Neural progenitor cell (in vitro differentiated cells): ENCODE data around the gene ACCS.

Experiments used
- EZH2 ChIP-seq: fragments of 200-600 bp; sonication (generic); IDR thresholded peaks from 2 replicates; pipeline ENCODE4 v1.6.1; 2017; ENCODE audit warnings: antibody characterized with exemption, mild to moderate bottlenecking, moderate library complexity
- EZH2phosphoT487 ChIP-seq: fragments of 200-600 bp; sonication (generic); IDR thresholded peaks from 2 replicates; pipeline ENCODE4 v1.6.1; 2017; ENCODE audit warnings: antibody characterized with exemption
- TF ChIP-seq, protein P1 (sequence below): fragments of 200-600 bp; sonication (generic); IDR thresholded peaks from 2 replicates; pipeline ENCODE4 v1.5.1; 2017; ENCODE audit warnings: antibody characterized with exemption, mild to moderate bottlenecking

- no peak for TF ChIP-seq EZH2
- TF ChIP-seq, protein P1, sequence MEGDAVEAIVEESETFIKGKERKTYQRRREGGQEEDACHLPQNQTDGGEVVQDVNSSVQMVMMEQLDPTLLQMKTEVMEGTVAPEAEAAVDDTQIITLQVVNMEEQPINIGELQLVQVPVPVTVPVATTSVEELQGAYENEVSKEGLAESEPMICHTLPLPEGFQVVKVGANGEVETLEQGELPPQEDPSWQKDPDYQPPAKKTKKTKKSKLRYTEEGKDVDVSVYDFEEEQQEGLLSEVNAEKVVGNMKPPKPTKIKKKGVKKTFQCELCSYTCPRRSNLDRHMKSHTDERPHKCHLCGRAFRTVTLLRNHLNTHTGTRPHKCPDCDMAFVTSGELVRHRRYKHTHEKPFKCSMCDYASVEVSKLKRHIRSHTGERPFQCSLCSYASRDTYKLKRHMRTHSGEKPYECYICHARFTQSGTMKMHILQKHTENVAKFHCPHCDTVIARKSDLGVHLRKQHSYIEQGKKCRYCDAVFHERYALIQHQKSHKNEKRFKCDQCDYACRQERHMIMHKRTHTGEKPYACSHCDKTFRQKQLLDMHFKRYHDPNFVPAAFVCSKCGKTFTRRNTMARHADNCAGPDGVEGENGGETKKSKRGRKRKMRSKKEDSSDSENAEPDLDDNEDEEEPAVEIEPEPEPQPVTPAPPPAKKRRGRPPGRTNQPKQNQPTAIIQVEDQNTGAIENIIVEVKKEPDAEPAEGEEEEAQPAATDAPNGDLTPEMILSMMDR = no peak
- no peak for TF ChIP-seq EZH2phosphoT487
These were observed 64.7 kb downstream of the ACCS start for GRCh38 chr11:44130751-44131150.
